Fibroblast of skin of back (primary cell): Measurements from ENCODE around the gene REG3A.

Source experiments
- DNase-seq: peaks from one replicate; pipeline ENCODE4 v3.0.0-alpha.2; 2013

The REG3A gene

DNA sequence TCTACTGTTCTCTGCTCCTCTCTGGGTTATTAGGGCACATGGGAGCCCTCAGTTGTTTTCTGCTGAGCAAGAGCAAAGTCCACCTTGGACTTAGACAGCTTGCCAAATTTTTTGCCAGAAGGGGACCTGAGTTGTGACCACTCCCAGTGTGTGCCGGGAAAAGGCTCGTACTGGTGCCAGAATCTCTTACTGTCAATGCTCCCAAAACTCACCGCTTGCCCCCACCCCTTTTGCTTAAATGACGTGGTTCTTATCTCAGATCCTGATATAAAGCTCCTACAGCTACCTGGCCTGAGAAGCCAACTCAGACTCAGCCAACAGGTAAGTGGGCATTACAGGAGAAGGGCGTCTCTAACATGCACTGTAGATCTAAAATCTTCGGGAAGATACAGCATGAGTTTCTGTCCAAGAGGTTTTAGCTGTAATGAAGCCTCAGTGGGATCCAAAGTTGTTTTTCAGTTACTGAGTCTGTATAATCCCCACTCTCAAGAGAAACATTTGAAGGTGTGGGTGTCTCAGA lies 39.3 kb downstream of the REG3A start, which contains the start of gene REG1A:
Gene REG1A, plus strand, starts transcription at position 295 of the 520 bp plus-strand sequence. CDS start 374 bp downstream, outside the sequence.
- no peak for DNase-seq

DNA sequence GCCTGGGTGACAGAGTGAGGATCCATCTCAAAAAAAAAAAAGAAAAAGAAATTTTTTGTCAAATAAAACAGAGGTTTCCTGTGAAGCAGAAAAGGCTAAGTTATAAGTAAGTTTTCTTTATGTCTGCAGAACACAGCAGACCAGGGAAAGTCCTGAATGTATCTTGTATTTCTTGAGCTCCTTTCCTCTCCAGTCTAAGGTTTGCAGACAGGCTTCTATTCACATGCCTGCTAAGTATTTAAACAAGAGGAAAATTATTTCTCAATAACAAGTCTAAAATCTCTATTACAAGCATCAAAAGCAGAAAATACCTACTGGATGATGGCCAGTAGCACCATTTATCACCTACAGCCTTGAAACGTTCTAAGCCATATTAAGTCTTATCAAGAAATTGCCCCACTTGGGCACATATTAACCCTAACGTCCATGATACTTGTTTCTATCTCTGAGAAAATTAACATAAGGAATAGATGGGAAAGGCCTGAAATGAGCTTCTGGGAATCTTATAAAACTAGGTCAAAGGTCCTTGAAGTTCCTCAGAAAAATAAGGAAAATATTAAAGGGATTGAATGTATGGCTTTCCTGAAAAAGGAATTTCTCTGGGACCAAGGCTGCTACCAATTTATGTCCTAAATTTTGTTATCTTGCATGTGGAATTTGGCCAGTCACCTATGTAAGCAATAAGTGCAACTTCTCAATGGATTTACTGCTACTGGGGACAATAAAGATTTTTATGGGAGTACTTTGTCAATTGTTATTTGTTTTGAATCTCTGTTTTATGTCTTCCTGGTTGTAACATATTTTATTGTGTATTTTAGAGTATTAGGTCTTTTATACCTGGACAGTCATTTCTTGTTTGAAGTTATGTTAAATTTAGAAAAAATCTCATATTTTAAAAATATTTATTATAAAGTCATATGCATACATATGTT lies 42.3 kb downstream of the REG3A start:
- no peak for DNase-seq

DNA sequence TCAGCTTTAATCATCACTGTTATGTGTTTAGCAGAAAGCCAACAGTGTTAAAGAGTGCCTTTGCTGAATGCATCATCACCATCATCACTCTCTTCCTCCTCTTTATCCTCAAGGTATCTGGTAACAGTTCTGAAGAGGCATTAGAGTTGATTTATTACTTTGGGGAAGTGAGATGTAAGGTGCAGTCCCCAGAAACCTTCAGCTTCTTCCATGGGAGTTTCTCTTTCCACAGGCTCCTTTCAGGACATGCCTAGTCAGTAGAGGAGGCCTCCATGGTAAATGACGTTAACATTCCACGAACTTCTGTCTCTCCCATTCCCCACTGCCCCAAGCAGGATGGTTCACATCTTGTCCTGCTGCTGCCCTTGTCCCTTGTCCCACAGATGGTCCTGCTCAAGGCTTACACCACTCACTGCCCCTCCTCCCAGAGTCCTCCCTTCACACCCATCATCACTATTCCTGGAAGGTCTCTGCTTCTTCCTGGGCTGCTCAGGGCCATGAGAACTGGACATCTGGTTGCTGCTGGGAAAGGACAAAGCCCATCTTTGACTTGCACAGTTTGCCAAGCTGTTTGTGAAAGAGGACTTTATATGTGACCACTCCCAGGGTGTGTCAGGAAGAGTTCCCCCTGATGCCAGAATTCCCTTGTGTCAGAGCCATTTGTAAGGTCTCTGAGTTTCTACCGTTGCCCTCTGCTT lies 44.6 kb downstream of the REG3A start:
- DNase-seq, result no peak

DNA sequence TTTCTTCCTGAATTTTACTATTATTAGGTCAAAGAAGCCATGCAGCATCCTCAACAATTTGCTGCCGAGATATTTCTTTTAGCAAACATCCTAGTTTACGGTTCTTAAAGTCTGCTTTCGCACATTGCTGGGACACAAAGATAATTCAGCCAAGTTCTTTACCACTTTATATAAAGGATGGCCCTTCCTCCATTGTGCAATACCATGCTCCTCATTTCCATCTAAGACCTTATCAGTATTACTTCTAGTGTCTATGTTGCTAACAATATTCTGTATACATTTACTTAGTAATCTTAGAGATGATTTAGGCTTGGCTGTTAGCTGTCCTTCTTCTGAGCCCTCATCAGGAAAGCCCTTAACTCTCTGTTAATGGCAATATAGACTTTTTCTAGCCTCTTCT lies 47.3 kb downstream of the REG3A start:
- no peak for DNase-seq
